ENCODE measurements around the gene ZNF672.

Gene ZNF672

GRCh38 chr1:248891758-248892157 is 53.7 kb downstream of the ZNF672 start:
- no peak for DNase-seq

- no peak for DNase-seq
Measured at GRCh38 chr1:248892590-248892989, 54.6 kb downstream of the ZNF672 start.

- no peak for DNase-seq
Measured at GRCh38 chr1:248894837-248895236, 56.8 kb downstream of the ZNF672 start.

- no peak for DNase-seq
Measured at GRCh38 chr1:248897412-248898337, 59.7 kb downstream of the ZNF672 start.

Data from NCI-H1694 treated with DMSO at 0.1 percent for 48 hours (cell line).